GM23338 (cell line): ENCODE data around the gene QKI.

Experiments used
- JUNB ChIP-seq: IDR thresholded peaks from one replicate; pipeline ENCODE4 v1.6.1; 2016; ENCODE audit warnings: antibody characterized with exemption; ENCODE audit not compliant: unreplicated experiment
- REST ChIP-seq: IDR thresholded peaks from one replicate; pipeline ENCODE4 v1.6.1; 2018; ENCODE audit warnings: antibody characterized with exemption; ENCODE audit not compliant: unreplicated experiment
- TF ChIP-seq, protein P1 (sequence below), 2 experiments: fragments of 200-600 bp in 1 of 2; sonication (generic) in 1 of 2; conservative IDR thresholded peaks; 2 replicates each; pipeline versions ENCODE4 v1.5.1 to v1.6.1; 2016 to 2017; ENCODE audit warnings: antibody characterized with exemption in 2 of 2, low read depth in 2 of 2, mild to moderate bottlenecking in 2 of 2, moderate library complexity in 1 of 2

GRCh38 chr6:163463795-163464194, 49.3 kb downstream of the QKI start:
- no peak for TF ChIP-seq REST
- TF ChIP-seq, protein P1, sequence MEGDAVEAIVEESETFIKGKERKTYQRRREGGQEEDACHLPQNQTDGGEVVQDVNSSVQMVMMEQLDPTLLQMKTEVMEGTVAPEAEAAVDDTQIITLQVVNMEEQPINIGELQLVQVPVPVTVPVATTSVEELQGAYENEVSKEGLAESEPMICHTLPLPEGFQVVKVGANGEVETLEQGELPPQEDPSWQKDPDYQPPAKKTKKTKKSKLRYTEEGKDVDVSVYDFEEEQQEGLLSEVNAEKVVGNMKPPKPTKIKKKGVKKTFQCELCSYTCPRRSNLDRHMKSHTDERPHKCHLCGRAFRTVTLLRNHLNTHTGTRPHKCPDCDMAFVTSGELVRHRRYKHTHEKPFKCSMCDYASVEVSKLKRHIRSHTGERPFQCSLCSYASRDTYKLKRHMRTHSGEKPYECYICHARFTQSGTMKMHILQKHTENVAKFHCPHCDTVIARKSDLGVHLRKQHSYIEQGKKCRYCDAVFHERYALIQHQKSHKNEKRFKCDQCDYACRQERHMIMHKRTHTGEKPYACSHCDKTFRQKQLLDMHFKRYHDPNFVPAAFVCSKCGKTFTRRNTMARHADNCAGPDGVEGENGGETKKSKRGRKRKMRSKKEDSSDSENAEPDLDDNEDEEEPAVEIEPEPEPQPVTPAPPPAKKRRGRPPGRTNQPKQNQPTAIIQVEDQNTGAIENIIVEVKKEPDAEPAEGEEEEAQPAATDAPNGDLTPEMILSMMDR (conservative IDR thresholded peaks at IDR 0.05; ENCODE audit: low read depth in 2 of 2) = no peak
- no peak for TF ChIP-seq JUNB
